Lower leg skin (tissue), 4 donors: ENCODE data around the gene USP49. TPM values are rescaled to one million over a fixed set of nuclear protein-coding genes. Genes with fewer than 3 reads are reported as not detected.
A peak's percentile ranks its signal among the peaks of the same experiment; 100 is the strongest.

ENCODE experiments used
- DNase-seq, 2 donors: peaks; one replicate each; pipeline ENCODE4 v3.0.0-alpha.2; 2019; ENCODE audit warnings: low spot score in 2 of 2
- H3K4me3 ChIP-seq: fragments of 200-600 bp; sonication (generic); 2 replicates; pipeline ENCODE4 v1.5.1; 2017; ENCODE audit warnings: mild to moderate bottlenecking, low read depth; ENCODE audit not compliant: poor library complexity, severe bottlenecking
- CTCF ChIP-seq, 3 donors: fragments of 450-650 bp; IDR thresholded peaks; one replicate each; pipeline ENCODE4 v1.5.1; 2016; ENCODE audit warnings: antibody characterized with exemption in 3 of 3, mild to moderate bottlenecking in 3 of 3, moderate library complexity in 2 of 3
- POLR2A ChIP-seq, 2 donors: fragments of 450-650 bp; IDR thresholded peaks; one replicate each; pipeline ENCODE4 v1.6.1; 2016 to 2017; ENCODE audit warnings: antibody characterized with exemption in 2 of 2, mild to moderate bottlenecking in 1 of 2, moderate library complexity in 1 of 2
- WGBS, 2 donors: methylation state at CpG; one replicate each; pipeline ENCODE4 v1.1.5; 2018; 5-methylcytosine and 5-hydroxymethylcytosine counted together
- intact Hi-C: fragments of 100-400 bp; cut with DNase I; formaldehyde crosslinking; loops from one replicate; pipeline ENCODE4 v1.15.0; 2023; ENCODE audit warnings: low total_unique reads
- total RNA-seq, 4 donors: library from RNA; depleted of rRNA; stranded (reverse); fragments of >200 nt; gene quantifications; one replicate each; pipeline ENCODE4 v1.1.0, GENCODE V29; 2016

The USP49 gene
- total RNA-seq, 4 donors from 2014 or later, result 2.3 to 7.3 (median 3.7) TPM

- H3K4me3 ChIP-seq, result peak overlapping the region; percentile 58
- peak in 1 of 2 donors; percentile 89 for DNase-seq
- intact Hi-C loops, result loop anchor here (5.0 kb wide), 1 partner anchor 101 kb away; no protein-coding TSS in a partner anchor
- 0 to 1% methylated on average over 25 to 38 of the region's 38 CpGs for WGBS, 2 donors
- no peak for TF ChIP-seq POLR2A (IDR thresholded peaks at IDR 0.05)
- TF ChIP-seq CTCF (IDR thresholded peaks at IDR 0.05), result no peak
Observed at GRCh38 chr6:41940759-41941279, 45.6 kb upstream of the USP49 start.

- WGBS, 2 donors, result 9 to 11% methylated on average over 26 to 27 of the region's 27 CpGs
- TF ChIP-seq POLR2A (IDR thresholded peaks at IDR 0.05) (no peak), CTCF (IDR thresholded peaks at IDR 0.05) (no peak)
- H3K4me3 ChIP-seq, result peak overlapping the region; percentile 58
- DNase-seq, result no peak
- intact Hi-C loops, result loop anchor here (5.0 to 10.0 kb wide), 2 partner anchors 102 to 235 kb away; partner anchors contain the start of gene GUCA1A
Observed at GRCh38 chr6:41939848-41940758, 44.9 kb upstream of the USP49 start.

DNA sequence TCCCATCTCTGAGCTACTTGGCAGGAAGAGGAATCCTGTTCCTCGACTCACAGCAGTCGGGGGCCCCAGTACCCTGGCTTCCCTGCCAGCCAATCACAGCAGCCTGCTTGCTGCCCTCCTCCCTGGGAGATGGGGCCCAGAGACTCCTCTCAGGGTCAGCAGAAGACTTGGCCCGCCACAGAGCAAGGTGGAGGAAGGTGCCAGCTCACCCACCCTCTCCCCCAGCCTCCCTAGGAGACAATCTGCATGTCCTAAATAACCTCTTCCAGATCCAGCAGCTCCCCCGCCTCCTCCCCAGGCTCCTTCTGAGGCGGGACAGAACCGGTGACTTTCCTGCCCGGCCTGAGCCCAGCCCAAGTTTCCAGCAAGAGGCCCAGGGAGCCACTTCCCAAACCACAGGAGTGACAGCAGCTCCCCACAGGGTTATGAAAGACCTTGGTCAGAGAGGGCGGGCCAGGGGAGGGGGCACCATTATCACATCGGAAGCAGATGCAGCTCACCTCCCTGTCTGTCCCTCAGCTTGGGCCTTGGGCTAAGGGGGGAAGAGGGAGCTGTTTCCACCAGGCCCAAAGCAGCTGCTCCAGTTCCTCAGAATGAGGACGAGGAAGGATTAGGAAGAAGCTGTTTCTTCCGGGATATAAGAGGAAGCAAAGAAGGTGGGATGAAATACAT is 44.1 kb upstream of the USP49 start:
- 40 to 44% methylated on average over 9 to 11 of the region's 11 CpGs for WGBS, 2 donors
- peak in 1 of 2 donors; percentile 89 for DNase-seq
- TF ChIP-seq POLR2A (IDR thresholded peaks at IDR 0.05) (no peak), CTCF (IDR thresholded peaks at IDR 0.05) (no peak)
- intact Hi-C loops, result loop anchor here (10.0 kb wide), 1 partner anchor 235 kb away; the partner anchor contains the start of gene GUCA1A
- H3K4me3 ChIP-seq, result no peak overlapping the region

DNA sequence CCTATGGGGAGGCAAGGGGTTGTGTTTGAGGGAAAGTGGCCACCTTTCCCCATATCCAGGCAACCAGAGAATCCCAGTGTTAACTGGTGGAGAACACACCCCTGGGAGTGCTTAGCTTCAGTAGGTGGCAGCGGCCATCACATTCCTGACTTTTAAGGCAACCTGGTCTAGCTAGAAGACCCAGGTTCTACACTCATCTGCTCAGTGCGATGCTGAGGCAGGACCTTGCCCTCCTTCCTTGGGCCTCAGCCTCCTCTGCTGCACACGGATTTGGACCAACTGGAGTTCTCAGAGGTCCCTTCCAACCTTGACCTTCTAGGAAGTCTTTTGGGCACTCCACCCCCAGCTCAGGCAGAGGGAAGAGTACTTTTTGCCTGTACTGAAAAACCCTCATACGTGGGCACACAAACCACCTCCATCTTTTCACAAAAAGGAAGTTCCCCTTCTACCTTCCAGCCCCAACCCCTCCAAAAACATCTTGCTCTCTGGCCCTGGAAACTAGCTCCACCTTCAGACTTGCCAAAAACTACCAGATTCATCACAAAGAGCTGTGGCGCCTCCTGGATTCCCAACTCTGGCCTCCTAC is 43.5 kb upstream of the USP49 start:
- TF ChIP-seq POLR2A (IDR thresholded peaks at IDR 0.05) (no peak), CTCF (IDR thresholded peaks at IDR 0.05) (no peak)
- 65 to 67% methylated on average over 5 of the region's 5 CpGs for WGBS, 2 donors
- no peak for DNase-seq
- intact Hi-C loops, result loop anchor here (10.0 kb wide), 1 partner anchor 236 kb away; the partner anchor contains the start of gene GUCA1A
- no peak overlapping the region for H3K4me3 ChIP-seq

DNA sequence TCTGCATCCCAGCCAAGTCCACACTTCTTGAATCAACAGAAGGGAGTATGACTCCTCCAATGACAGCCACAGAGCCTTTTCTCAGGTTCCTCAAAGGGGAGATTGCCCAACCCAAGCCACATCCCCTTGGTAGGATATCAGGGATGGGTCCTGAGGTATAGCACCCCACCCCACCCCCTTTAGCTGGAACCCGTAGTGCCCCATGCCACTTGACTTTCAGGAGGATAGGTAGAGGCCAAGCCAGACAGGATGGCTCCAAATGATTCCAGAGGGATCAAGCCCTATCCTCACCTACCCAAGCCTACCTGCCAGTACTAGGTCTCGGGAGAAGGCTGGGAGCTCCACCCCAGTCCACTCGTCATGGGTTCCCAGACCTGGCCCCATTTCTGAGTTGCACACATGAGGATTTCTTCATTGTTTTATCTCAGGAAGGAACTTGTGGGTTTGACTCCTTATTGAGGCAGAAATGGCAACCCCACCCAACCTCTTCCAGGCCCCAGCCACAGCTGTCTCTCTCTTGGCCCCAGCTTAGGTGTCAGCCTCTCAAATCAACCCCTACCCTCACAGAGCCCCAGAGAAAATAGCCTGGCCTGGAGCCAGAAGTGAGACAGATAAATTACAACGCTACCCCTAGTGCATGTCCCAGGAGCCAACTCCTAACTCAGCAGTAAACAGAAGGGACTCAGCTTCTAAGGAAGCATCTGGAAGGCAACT is 42.8 kb upstream of the USP49 start:
- intact Hi-C loops, result loop anchor here (10.0 kb wide), 1 partner anchor 237 kb away; the partner anchor contains the start of gene GUCA1A
- no peak overlapping the region for H3K4me3 ChIP-seq
- DNase-seq, result no peak
- 52 to 54% methylated on average over 4 of the region's 4 CpGs for WGBS, 2 donors
- TF ChIP-seq CTCF (IDR thresholded peaks at IDR 0.05) (no peak), POLR2A (IDR thresholded peaks at IDR 0.05) (no peak)
